MM.1S (cell line): ENCODE results near the gene ANKS6.

Experiments
- EZH2 ChIP-seq: fragments of 300-600 bp; sonication (generic); optimal IDR thresholded peaks from 2 replicates; pipeline ENCODE3; 2017; ENCODE audit warnings: low read depth, mild to moderate bottlenecking, antibody characterized with exemption, low read length, mixed read lengths
- TF ChIP-seq, protein P1 (sequence below): fragments of 300-600 bp; sonication (generic); IDR thresholded peaks from 2 replicates; pipeline ENCODE4 v1.5.1; 2016; ENCODE audit warnings: antibody characterized with exemption, low read length, mixed read lengths

DNA sequence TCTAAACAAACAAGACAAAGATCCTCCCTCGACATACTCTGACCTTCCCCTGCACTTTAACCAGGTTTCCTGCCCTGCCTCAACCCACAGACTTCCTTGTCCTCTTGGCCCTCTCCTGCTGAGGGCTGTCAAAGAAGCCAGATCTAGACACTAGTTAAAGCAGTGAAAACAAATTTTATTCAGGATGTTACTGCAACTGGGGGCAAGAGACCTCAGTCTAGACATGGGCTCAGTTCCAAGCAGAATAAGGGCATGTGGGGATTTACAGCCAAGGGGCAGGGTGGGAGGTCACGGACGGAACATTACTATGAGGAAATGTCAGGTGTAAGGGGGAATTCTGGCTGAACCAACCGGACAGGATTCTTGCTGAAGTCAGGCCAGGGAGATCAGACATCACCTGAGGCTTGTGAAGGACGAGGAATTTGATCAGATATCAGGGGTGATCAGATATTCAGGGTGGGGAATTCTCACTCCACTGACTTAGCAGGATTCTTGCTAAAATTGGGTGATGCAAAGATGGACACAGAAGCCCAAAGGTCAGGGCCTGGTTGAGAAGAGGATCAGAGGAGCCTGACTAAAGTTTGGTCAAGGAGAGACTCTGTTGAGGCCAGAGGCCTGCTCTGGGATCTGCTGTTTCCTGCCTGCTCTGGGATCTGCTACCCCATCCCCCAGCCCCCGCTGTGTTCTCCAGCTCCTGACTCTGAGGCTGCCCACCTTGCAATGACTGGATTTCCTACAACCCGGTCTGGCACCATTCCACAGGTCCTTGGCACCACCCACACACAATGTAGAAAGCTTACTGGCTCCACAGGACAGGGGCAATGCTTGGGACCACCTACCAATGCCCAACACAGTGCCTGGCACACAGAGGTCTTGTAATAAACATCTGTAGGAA lies 109.1 kb downstream of the ANKS6 start:
- TF ChIP-seq, protein P1, sequence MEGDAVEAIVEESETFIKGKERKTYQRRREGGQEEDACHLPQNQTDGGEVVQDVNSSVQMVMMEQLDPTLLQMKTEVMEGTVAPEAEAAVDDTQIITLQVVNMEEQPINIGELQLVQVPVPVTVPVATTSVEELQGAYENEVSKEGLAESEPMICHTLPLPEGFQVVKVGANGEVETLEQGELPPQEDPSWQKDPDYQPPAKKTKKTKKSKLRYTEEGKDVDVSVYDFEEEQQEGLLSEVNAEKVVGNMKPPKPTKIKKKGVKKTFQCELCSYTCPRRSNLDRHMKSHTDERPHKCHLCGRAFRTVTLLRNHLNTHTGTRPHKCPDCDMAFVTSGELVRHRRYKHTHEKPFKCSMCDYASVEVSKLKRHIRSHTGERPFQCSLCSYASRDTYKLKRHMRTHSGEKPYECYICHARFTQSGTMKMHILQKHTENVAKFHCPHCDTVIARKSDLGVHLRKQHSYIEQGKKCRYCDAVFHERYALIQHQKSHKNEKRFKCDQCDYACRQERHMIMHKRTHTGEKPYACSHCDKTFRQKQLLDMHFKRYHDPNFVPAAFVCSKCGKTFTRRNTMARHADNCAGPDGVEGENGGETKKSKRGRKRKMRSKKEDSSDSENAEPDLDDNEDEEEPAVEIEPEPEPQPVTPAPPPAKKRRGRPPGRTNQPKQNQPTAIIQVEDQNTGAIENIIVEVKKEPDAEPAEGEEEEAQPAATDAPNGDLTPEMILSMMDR, result no peak
- TF ChIP-seq EZH2, result no peak
